GM12801 (cell line): ENCODE measurements around the gene FRS3.

Experiments
- CTCF ChIP-seq: IDR thresholded peaks from one replicate; pipeline ENCODE4 v1.5.1; 2011; ENCODE audit warnings: control low read depth; ENCODE audit not compliant: insufficient read length; ENCODE audit errors: extremely low read depth

The FRS3 gene

GRCh38 chr6:41741625-41742490 is 37.8 kb downstream of the FRS3 start:
- TF ChIP-seq CTCF: no peak

- no peak for TF ChIP-seq CTCF
Observed at GRCh38 chr6:41740366-41741162, 39.1 kb downstream of the FRS3 start.

GRCh38 chr6:41739041-41739440 is 40.7 kb downstream of the FRS3 start:
- no peak for TF ChIP-seq CTCF

- TF ChIP-seq CTCF: no peak
Observed at GRCh38 chr6:41737591-41738130, 42.0 kb downstream of the FRS3 start.

GRCh38 chr6:41736800-41737555 is 42.7 kb downstream of the FRS3 start:
- TF ChIP-seq CTCF: no peak

- no peak for TF ChIP-seq CTCF
Observed at GRCh38 chr6:41736186-41736733, 43.4 kb downstream of the FRS3 start.
